ENCODE data around the gene PHC1.

Gene PHC1

GRCh38 chr12:8941691-8942478, 27.6 kb downstream of the PHC1 start:
- DNase-seq (ENCODE audit: low read depth), result no peak
- H3K4me3 ChIP-seq (ENCODE audit: low read length), result no peak overlapping the region
- TF ChIP-seq CTCF (conservative IDR thresholded peaks at IDR 0.05; ENCODE audit: low read length), result no peak

DNA sequence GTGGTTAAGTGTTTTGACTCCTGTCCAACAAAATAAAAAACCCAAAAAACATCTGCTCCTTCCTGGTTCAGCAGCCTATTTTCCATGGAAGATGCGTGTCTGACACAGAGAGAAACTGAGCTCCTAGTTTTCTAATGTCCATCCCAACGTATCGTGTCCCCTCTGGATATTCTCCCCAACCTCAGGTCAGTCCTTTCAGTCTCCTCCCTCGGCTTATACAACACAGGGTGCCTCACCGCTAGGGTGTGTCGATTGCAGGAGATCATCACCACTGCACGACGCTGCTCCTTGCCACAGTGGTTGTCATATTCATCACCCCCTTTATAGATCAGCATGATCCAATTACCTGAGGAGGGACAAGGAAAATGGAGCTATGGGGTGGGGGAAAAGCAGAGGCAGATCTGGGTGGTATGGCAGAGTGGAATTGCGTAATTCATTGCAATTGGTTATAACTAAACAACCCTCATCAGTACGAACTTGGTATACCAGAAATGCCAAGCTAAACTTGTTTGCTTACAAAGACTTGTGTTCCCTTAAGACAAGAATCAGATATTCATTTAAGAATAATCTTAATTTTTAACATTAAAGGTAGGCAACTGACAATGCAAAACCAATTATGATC, 29.4 kb downstream of the PHC1 start:
- TF ChIP-seq CTCF (conservative IDR thresholded peaks at IDR 0.05; ENCODE audit: low read length), result no peak
- no peak for DNase-seq (ENCODE audit: low read depth)
- H3K4me3 ChIP-seq (ENCODE audit: low read length), result no peak overlapping the region

- TF ChIP-seq CTCF (conservative IDR thresholded peaks at IDR 0.05; ENCODE audit: low read length), result no peak
- DNase-seq (ENCODE audit: low read depth), result no peak
- H3K4me3 ChIP-seq (ENCODE audit: low read length), result no peak overlapping the region
Measured at GRCh38 chr12:8946733-8947132, 32.4 kb downstream of the PHC1 start.

DNA sequence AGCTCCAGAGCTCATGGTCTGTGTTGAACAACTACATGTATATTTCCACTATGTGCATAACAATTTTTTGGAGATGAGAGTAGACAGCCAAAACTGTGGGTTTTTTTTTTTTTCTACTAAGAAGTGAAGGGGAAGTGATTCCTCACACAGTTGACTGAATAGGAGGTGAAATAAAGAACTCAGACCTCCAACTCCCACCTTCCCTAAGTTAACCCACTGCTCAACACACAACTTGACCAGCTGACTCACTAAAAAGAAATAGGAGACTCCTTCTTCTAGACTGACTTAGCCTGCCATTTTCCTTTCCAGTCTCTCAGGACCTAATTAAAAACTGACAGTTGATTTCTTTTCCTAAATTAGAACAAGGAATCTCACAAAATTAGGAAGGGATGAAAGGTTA, 33.4 kb downstream of the PHC1 start:
- no peak for TF ChIP-seq CTCF (conservative IDR thresholded peaks at IDR 0.05; ENCODE audit: low read length)
- no peak for DNase-seq (ENCODE audit: low read depth)
- H3K4me3 ChIP-seq (ENCODE audit: low read length), result no peak overlapping the region

GRCh38 chr12:8948701-8949341, 34.5 kb downstream of the PHC1 start:
- H3K4me3 ChIP-seq (ENCODE audit: low read length), result peak overlapping the region; percentile 70
- TF ChIP-seq CTCF (conservative IDR thresholded peaks at IDR 0.05; ENCODE audit: low read length), result no peak
- DNase-seq (ENCODE audit: low read depth), result peak; percentile 31

DNA sequence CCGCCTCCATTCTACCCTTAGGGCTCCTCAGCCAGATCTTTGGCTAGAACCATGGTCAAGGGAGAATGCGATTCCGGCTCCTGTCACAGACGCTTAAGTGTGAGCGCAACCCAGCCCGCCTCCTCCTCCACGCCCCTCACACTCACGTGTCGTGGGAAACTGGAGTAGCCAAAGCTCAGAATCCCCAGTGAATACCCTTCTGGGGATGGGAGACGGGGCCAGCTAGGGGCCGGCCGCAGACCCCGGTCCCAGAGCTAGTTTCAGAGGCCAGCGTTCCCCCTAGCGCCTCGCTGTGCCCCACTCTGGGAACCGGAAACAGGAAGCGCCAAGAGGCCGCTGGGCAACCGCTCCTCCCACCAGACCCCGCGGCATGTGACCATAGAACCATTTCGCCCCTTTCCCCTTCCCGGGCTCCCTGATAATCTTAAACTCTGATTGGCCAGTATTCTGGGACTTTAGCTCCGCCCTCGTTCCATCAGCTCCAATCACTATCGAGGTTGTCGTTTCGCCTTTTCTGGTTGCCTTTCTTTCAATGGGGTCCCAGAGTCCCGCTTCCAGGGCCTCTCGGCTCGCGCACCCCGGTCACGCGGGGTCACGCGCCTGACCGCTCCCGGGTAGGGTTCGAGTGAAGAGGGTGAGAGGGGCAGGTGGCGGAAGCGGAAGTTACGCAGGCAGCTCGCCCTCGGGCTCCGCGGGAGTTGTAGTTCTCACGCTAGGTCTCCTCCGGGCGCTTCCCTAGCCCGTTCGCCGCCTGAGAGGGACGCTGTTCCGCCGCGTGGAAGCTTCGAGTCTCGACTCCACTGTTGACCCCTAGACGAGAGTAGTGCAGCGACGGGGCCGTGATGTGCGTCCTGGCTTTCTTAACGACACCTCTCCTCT, 35.3 kb downstream of the PHC1 start, which contains the start of gene M6PR:
TSS of gene M6PR (minus strand) at position 304 of the 879 bp plus-strand sequence. CDS start 3,241 bp downstream, outside the sequence.
- H3K4me3 ChIP-seq (ENCODE audit: low read length), result peak within 1 kb of the TSS; percentile 70
- peak; percentile 59 for TF ChIP-seq CTCF (conservative IDR thresholded peaks at IDR 0.05; ENCODE audit: low read length)
- DNase-seq (ENCODE audit: low read depth), result peak; percentile 90
